Left kidney (tissue), 2 donors: ENCODE results near the gene ANKRD13A. TPM values are rescaled to one million over a fixed set of nuclear protein-coding genes. Genes with fewer than 3 reads are reported as not detected.
"Not testable (repeated sequence)": the region's sequence is repeated elsewhere in the genome, so short reads cannot be mapped to it uniquely, and the experiment has no call there.

Experiments
- DNase-seq: peaks from one replicate; pipeline ENCODE4 v3.0.0-alpha.2; 2013
- polyA plus RNA-seq: library from polyadenylated mRNA; unstranded; fragments of 120-200 nt; gene quantifications from one replicate; pipeline ENCODE4 v1.2.1, GENCODE V29; 2013; ENCODE audit not compliant: insufficient read length

Gene ANKRD13A
- polyA plus RNA-seq, 1 donor, result 50.5 TPM

DNA sequence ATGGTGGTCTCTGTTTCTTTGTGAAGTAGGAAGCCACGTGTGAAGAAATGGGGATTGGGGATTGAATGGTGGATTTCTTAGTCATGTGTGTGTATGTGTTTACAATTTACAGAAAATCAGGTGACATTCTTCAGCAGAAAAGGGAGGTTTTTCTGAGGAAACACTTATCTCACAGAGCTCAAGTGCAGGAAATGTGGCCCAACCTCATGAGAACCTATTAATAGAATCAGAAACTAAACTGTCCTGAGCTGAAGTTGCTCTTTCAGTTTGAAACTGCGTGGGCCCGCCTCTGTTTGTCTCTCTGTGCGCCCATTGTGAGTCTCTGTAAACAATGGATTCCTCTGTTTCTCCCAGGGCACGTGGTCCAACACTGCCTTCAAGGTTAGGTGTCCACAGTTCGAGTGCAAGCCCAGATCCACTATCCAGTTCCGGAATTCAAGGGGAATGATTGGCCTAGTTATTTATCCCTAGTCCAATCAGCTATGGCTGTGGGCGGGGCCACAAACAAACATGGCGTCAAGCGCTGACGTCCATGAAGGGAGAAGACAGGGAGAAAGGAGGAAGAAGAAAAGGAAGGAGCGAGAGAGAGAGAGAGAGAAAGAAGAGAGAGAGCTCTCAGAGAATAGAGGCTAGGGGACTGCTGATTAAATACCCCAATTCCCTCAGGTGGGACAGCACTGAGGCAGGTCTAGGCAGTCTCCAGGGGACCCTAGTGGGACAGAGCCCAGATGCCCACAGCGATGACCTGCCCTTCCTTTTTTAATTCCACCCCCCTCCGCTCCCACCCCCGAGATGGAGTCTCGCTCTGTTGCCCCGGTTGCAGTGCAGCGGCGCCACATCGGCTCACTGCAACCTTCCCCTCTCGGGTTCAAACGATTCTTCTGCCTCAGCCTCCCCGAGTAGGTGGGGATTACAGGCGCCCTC, 80.5 kb downstream of the ANKRD13A start:
- no peak for DNase-seq

- no peak for DNase-seq
Measured at GRCh38 chr12:110080410-110080809, 81.2 kb downstream of the ANKRD13A start.

DNA sequence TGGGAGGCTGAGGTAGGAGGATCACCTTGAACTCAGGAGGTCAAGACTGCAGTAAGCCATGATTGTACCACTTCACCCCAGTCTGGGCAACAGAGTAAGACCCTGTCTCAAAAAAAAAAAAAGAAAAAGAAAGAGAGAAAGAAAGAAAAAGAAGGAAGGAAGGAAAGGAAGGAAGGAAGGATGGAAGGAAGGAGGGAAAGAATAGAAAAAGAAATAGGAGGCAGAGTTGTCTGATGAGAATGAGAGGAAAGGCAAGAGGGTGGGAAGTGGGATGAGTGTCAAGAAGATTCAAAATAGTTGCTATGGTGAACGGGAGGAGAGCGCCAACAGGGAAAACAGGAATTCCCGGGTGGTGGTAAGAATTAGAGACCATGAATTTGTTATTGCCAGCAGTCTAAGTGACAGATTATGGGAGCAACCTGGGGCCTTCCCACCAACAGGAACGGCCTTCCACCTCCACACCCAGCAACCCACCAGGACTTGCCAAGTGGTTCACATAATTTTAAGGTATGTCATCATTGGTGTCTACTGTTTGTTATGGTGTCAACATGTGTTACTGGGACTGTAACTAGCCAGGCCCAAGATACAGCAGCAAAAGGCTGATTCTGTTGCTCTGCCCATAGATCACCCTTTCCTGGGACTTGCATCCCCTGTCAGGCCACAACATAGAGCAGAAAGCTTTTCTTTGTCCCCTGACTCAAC, 85.2 kb downstream of the ANKRD13A start:
- DNase-seq, result no peak

DNA sequence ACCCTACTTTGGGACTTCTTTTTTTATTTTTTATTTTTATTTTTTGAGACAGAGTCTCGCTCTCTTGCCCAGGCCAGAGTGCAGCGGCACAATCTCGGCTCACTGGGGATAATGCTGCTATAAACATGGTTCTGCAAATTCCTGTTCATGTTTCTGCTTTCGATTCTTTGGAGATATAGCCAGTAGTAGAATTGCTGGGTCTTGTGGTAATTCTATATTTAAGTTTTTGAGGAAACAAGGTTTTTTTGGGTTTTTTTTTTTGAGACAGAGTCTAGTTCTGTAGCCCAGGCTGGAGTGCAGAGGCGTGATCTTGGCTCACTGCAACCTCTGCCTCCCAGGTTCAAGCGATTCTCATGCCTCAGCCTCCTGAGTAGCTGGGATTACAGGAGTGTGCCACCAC, 89.0 kb downstream of the ANKRD13A start:
- DNase-seq, result not testable (repeated sequence)

DNA sequence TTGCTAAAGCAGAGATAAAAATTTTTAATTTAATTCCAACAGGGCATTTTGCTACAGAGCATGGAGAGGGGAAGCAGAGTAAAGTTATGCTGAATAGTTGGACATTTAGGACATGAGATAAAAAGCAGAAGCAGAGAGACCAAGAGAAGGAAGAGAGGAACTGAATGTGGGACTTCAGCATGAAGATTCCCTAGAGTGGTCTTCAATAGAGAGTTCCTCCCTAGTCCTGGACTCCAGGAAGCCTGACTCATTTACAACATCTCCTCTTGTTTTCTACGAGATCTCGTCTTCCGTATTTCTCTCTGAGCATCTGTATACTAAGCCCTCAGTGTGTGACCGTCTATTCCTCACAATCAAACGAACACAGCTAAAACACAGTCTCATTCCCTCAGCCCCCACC, 89.7 kb downstream of the ANKRD13A start:
- no peak for DNase-seq

Other genes with a start within 250 kb of the ANKRD13A start
- 16.5 TPM for gene TRPV4, start 166.0 kb upstream of the ANKRD13A start, polyA plus RNA-seq
- 34.2 TPM for gene GLTP, start 118.9 kb upstream of the ANKRD13A start, polyA plus RNA-seq
- gene TCHP, start 99.2 kb upstream of the ANKRD13A start, polyA plus RNA-seq, result 32.3 TPM
- gene GIT2, start 3.1 kb upstream of the ANKRD13A start, polyA plus RNA-seq, result 54.5 TPM
- 39.4 TPM for gene C12orf76, start 49.1 kb downstream of the ANKRD13A start, polyA plus RNA-seq
- gene IFT81, start 124.9 kb downstream of the ANKRD13A start, polyA plus RNA-seq, result 61.2 TPM